HepG2 (cell line): ENCODE results near the gene EFHD2. TPM values are rescaled to one million over a fixed set of nuclear protein-coding genes. Genes with fewer than 3 reads are reported as not detected.
A peak's percentile ranks its signal among the peaks of the same experiment; 100 is the strongest.

Experiments used
- ATAC-seq: fragments of 200-7000 bp; cut with Tn5 transposase; 3 replicates; pipeline ENCODE4 v1.9.1; 2020; ENCODE audit warnings: mild to moderate bottlenecking, moderate library complexity
- BruUV-seq: library from RNA; stranded (reverse); fragments of 400-500 nt; replicated peaks from 2 replicates; lab custom pipeline; 2021; lab: Mats Ljungman, UMichigan
- CTCF ChIA-PET: fragments of 300-600 bp; formaldehyde crosslinking; extraction: SDS; loops from one replicate; lab custom pipeline; 2021; ENCODE audit warnings: low total read pairs, inconsistent platforms, low intra/inter-chr PET ratio; lab: Yijun Ruan, JAX
- POLR2A ChIA-PET: fragments of 350-600 bp; sonication (Branson Sonifier 250); formaldehyde crosslinking; loops from one replicate; lab custom pipeline; 2020; ENCODE audit warnings: antibody characterized with exemption, inconsistent platforms; lab: Yijun Ruan, JAX
- DNase-seq: peaks from one replicate; pipeline ENCODE4 v3.0.0-alpha.2; 2015; ENCODE audit warnings: low spot score
- FAIRE-seq: peaks from 3 replicates; lab custom pipeline; 2011; peaks lifted over from hg19 to GRCh38; lab: Jason Lieb, UNC
- H2AFZ ChIP-seq: one replicate; pipeline ENCODE4 v1.6.1; 2011; ENCODE audit warnings: low read length, inconsistent platforms
- H3K27ac ChIP-seq: fragments of 300-600 bp; 3 replicates; pipeline ENCODE4 v1.8.0; 2011; ENCODE audit warnings: mixed run types, mild to moderate bottlenecking, mixed read lengths, low read length, inconsistent platforms; ENCODE audit not compliant: insufficient read depth; ENCODE audit errors: extremely low read length
- H3K27me3 ChIP-seq, 2 experiments: fragments of 200-600 bp in 1 of 2; 2 replicates in 1 of 2; 3 replicates in 1 of 2; pipeline versions ENCODE4 v1.6.0 to v1.8.0; 2011; ENCODE audit warnings: low read length in 2 of 2, mild to moderate bottlenecking in 2 of 2, moderate library complexity in 2 of 2, inconsistent platforms in 1 of 2; ENCODE audit not compliant: insufficient read depth in 2 of 2, control insufficient read depth in 1 of 2
- H3K36me3 ChIP-seq, 2 experiments: fragments of 200-600 bp in 1 of 2; replicated peaks in 1 of 2; 2 replicates in 1 of 2; 3 replicates in 1 of 2; pipeline versions ENCODE4 v1.5.1 to v1.8.0; 2011; ENCODE audit warnings: low read length in 2 of 2, inconsistent platforms in 1 of 2; ENCODE audit not compliant: insufficient read depth in 2 of 2, control insufficient read depth in 1 of 2
- H3K4me1 ChIP-seq: 2 replicates; pipeline ENCODE4 v1.5.1; 2012; ENCODE audit warnings: low read length, inconsistent platforms; ENCODE audit not compliant: insufficient read depth
- H3K4me2 ChIP-seq: 2 replicates; pipeline ENCODE4 v1.6.0; 2011; ENCODE audit warnings: low read depth, low read length, inconsistent platforms
- H3K4me3 ChIP-seq, 3 experiments: fragments of 200-600 bp in 1 of 3; sonication (generic), shearing (Covaris generic) in 1 of 3; replicated peaks in 1 of 3; 2 replicates each; pipeline ENCODE4 v1.5.1; 2011 to 2016; ENCODE audit warnings: low read length in 3 of 3, inconsistent platforms in 2 of 3, low read depth in 2 of 3, mild to moderate bottlenecking in 2 of 3, control low read depth in 1 of 3, mixed read lengths in 1 of 3; ENCODE audit not compliant: insufficient read depth in 1 of 3
- H3K79me2 ChIP-seq: one replicate; pipeline ENCODE4 v1.6.1; 2011; ENCODE audit warnings: low read length, inconsistent platforms; ENCODE audit not compliant: insufficient read depth
- H3K9ac ChIP-seq: 2 replicates; pipeline ENCODE4 v1.6.0; 2011; ENCODE audit warnings: mild to moderate bottlenecking, low read depth, low read length, inconsistent platforms; ENCODE audit not compliant: insufficient read depth
- H3K9me3 ChIP-seq: 2 replicates; pipeline ENCODE4 v1.5.1; 2012; ENCODE audit warnings: mild to moderate bottlenecking, low read length
- H4K20me1 ChIP-seq: 2 replicates; pipeline ENCODE4 v1.6.0; 2011; ENCODE audit warnings: inconsistent platforms, mild to moderate bottlenecking, low read length, moderate library complexity; ENCODE audit not compliant: insufficient read depth
- CEBPZ ChIP-seq: IDR thresholded peaks from 2 replicates; pipeline ENCODE4 v1.6.1; 2012; ENCODE audit warnings: low read length, improper control_type of control experiment
- MBNL3 ChIP-seq: fragments of 250-450 bp; sonication (Bioruptor Pico); conservative IDR thresholded peaks from 2 replicates; pipeline ENCODE4 v1.8.0; 2022; ENCODE audit warnings: mild to moderate bottlenecking, inconsistent platforms
- NR2F6 ChIP-seq, 2 experiments: IDR thresholded peaks; 2 replicates each; pipeline ENCODE4 v1.6.1; 2016; ENCODE audit warnings: antibody characterized with exemption in 1 of 2, mild to moderate bottlenecking in 1 of 2
- TCF12 ChIP-seq, 2 experiments: fragments of 450-650 bp in 1 of 2; sonication (generic) in 1 of 2; formaldehyde crosslinking in 1 of 2; IDR thresholded peaks; 2 replicates each; pipeline versions ENCODE4 v1.6.1 to v1.8.0; 2017 to 2022; ENCODE audit warnings: antibody characterized with exemption in 1 of 2, mild to moderate bottlenecking in 1 of 2, missing genetic modification reagents in 1 of 2, moderate library complexity in 1 of 2
- TEAD3 ChIP-seq: optimal IDR thresholded peaks from 2 replicates; pipeline ENCODE3; 2016; ENCODE audit warnings: borderline replicate concordance
- ZBTB3 ChIP-seq: sonication (generic); formaldehyde crosslinking; IDR thresholded peaks from 2 replicates; pipeline ENCODE4 v1.4.0; 2020; ENCODE audit warnings: low read depth, mild to moderate bottlenecking, moderate library complexity, missing genetic modification reagents, borderline replicate concordance
- ZBTB37 ChIP-seq: sonication (generic); formaldehyde crosslinking; IDR thresholded peaks from 2 replicates; pipeline ENCODE4 v1.4.0; 2020; ENCODE audit warnings: mild to moderate bottlenecking, missing genetic modification reagents
- ZBTB7A ChIP-seq: sonication (generic); formaldehyde crosslinking; IDR thresholded peaks from 2 replicates; pipeline ENCODE4 v1.8.0; 2022; ENCODE audit warnings: mild to moderate bottlenecking, missing genetic modification reagents
- ZNF329 ChIP-seq: sonication (generic); formaldehyde crosslinking; IDR thresholded peaks from 2 replicates; pipeline ENCODE4 v1.9.0; 2021; ENCODE audit warnings: low read depth, mild to moderate bottlenecking, missing genetic modification reagents
- ZNF34 ChIP-seq: sonication (generic); formaldehyde crosslinking; IDR thresholded peaks from 2 replicates; pipeline ENCODE4 v1.4.0; 2020; ENCODE audit warnings: mild to moderate bottlenecking, missing genetic modification reagents, borderline replicate concordance
- ZNF562 ChIP-seq: sonication (generic); formaldehyde crosslinking; IDR thresholded peaks from 2 replicates; pipeline ENCODE4 v1.8.0; 2022; ENCODE audit warnings: missing genetic modification reagents, borderline replicate concordance
- ZNF720 ChIP-seq: sonication (generic); formaldehyde crosslinking; IDR thresholded peaks from 2 replicates; pipeline ENCODE4 v1.4.0; 2020; ENCODE audit warnings: missing genetic modification reagents
- WGBS: methylation state at CpG from one replicate; pipeline ENCODE4 v1.1.6; 2017; ENCODE audit warnings: low lambda C conversion rate; 5-methylcytosine and 5-hydroxymethylcytosine counted together
- in situ Hi-C: cut with HindIII; loops from 2 replicates; pipeline ENCODE4 v1.10.0; 2017; ENCODE audit warnings: low pct_unique_long_range_greater_than_20kb; ENCODE audit not compliant: extremely low pct_ligation_motif_present
- intact Hi-C: fragments of 100-400 bp; cut with micrococcal nuclease; formaldehyde crosslinking; loops from one replicate; pipeline ENCODE4 v1.10.0; 2022; ENCODE audit not compliant: unreplicated experiment
- polyA plus RNA-seq, 8 experiments: library from polyadenylated mRNA; depleted of rRNA in 3 of 8; stranded (reverse) in 7 of 8; unstranded in 1 of 8; fragments of >200 nt; fragmentation: Illumina TruSeq in 4 of 8; extraction: Trizol in 4 of 8; gene quantifications; 2 replicates each; pipeline versions ENCODE4 v1.2.1 to v1.2.3, GENCODE V29; 2011 to 2016; ENCODE audit warnings: low read depth in 4 of 8, missing spikeins in 1 of 8, mixed read lengths in 1 of 8; ENCODE audit not compliant: insufficient read depth in 1 of 8
- total RNA-seq, 5 experiments: library from RNA; depleted of rRNA; stranded (reverse); fragments of >200 nt; fragmentation: Illumina TruSeq; extraction: Trizol; gene quantifications; 2 replicates each; pipeline ENCODE4 v1.2.3, GENCODE V29; 2016; ENCODE audit warnings: low read depth in 1 of 5

Gene EFHD2
- total and polyA plus RNA-seq, 2 of the 13 experiments (the other 11 are each of a cell fraction or from before 2014, with no cell fraction given), result 9.4 to 12.7 TPM

- Histone ChIP-seq H3K4me3 (no peak overlapping the region), H3K9me3 (peaks cover 10% of the 10 kb centered on the region), H3K27ac (no peak overlapping the region), H3K36me3 (no peaks in the 10 kb centered on the region), H3K4me2 (no peak overlapping the region), H2AFZ (no peak overlapping the region), H3K79me2 (no peaks in the 10 kb centered on the region), H3K9ac (no peak overlapping the region), H3K27me3 (peaks cover 3 to 38% of the 10 kb centered on the region in 2 experiments; a peak in 3 of 5 replicates), H4K20me1 (no peaks in the 10 kb centered on the region), H3K4me1 (peaks cover 39% of the 10 kb centered on the region)
- ChIA-PET CTCF (no interaction called here), POLR2A (no interaction called here)
- DNase-seq, result peak; percentile 23
- intact Hi-C loops, result no loop called here
- FAIRE-seq, result no peak
- TF ChIP-seq TCF12 (IDR thresholded peaks at IDR 0.05), result no peak
- TF ChIP-seq TCF12 (CRISPR knock-in tag; IDR thresholded peaks at IDR 0.05), result no peak
- peak; percentile 92 for TF ChIP-seq TEAD3
- TF ChIP-seq ZBTB7A (CRISPR knock-in tag), result no peak
- BruUV-seq, result no TSS peak
- 43% methylated on average over 9 of the region's 9 CpGs for WGBS
- ATAC-seq, result peak; percentile 58
- in situ Hi-C loops, result no loop called here
Measured at GRCh38 chr1:15403962-15404580, 5.6 kb upstream of the EFHD2 start.

- DNase-seq (no peak), ATAC-seq (no peak), FAIRE-seq (no peak)
- Histone ChIP-seq H2AFZ (no peak overlapping the region), H3K4me1 (peaks cover 41% of the 10 kb centered on the region), H3K27ac (no peak overlapping the region), H3K4me3 (no peak overlapping the region), H3K79me2 (no peaks in the 10 kb centered on the region), H3K9ac (no peak overlapping the region), H3K9me3 (no peaks in the 10 kb centered on the region), H3K36me3 (no peaks in the 10 kb centered on the region), H3K4me2 (no peak overlapping the region), H3K27me3 (peaks cover 3 to 38% of the 10 kb centered on the region in 2 experiments; a peak in 3 of 5 replicates), H4K20me1 (no peaks in the 10 kb centered on the region)
- POLR2A ChIA-PET, result no interaction called here
- intact Hi-C loops (loop anchor here (5.0 kb wide), 1 partner anchor 33 kb away; no protein-coding TSS in a partner anchor), in situ Hi-C loops (no loop called here)
- WGBS, result 31% methylated on average over 8 of the region's 9 CpGs
- BruUV-seq, result no TSS peak
- CTCF ChIA-PET, result no interaction called here
- TF ChIP-seq ZBTB3 (CRISPR knock-in tag) (no peak), MBNL3 (no peak), ZNF720 (CRISPR knock-in tag) (no peak), CEBPZ (no peak), ZNF562 (no peak), ZBTB37 (CRISPR knock-in tag) (no peak), ZNF34 (CRISPR knock-in tag) (no peak), NR2F6 (IDR thresholded peaks at IDR 0.05) (no peak), NR2F6 (CRISPR knock-in tag; IDR thresholded peaks at IDR 0.05) (no peak), ZNF329 (CRISPR knock-in tag) (no peak)
Measured at GRCh38 chr1:15405106-15405850, 4.4 kb upstream of the EFHD2 start.
